GF-D8 (cell line): Measurements from ENCODE around the gene CPPED1.
"Not testable (repeated sequence)": the region's sequence is repeated elsewhere in the genome, so short reads cannot be mapped to it uniquely, and the experiment has no call there.

Experiments
- DNase-seq: peaks from one replicate; lab custom pipeline; 2025; lab: John Stamatoyannopoulos, UW

CPPED1 gene

DNA sequence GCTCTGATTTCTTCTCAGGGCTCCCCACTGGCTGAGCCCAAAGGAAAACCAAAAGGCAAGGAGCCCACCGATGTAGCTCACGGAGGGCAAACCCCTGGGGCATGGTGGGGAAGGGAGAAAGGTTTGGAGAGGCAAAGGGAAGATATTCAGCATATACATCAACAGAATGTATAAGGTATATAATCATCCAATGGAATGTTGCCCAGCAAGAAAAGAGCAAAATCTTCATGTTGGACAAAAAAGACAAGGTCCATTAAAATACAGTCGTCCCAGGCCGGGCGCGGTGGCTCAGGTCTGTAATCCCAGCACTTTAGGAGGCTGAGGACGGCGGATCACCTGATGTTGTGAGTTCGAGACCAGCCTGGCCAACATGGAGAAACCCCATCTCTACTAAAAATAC lies 1.6 kb downstream of the CPPED1 start:
- no peak for DNase-seq

DNA sequence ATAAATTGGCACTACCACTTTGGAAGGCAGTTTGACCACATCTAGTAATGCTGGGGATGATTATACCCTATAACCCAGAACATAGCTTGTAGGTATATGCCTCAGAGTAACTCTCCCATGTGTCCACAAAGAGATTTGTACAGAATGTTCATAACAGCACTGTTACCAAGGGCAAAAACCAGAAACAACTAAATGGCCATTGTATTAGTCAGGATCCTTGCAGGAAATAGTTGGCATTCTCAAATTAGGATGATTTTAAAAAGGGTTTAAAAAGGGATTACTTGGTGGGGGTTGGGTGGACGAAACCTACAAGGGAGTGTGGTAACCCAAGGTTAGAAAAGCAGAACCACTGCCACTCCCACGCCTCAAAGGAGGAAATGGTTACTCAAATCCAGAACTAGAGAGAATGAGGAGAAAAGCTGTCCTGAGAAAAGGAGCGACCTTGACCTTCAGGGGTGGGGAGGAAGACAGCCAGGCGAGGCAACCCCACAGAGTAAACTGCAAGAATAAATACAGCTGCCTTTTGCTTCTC lies 2.1 kb downstream of the CPPED1 start:
- DNase-seq, result peak; percentile 74

DNA sequence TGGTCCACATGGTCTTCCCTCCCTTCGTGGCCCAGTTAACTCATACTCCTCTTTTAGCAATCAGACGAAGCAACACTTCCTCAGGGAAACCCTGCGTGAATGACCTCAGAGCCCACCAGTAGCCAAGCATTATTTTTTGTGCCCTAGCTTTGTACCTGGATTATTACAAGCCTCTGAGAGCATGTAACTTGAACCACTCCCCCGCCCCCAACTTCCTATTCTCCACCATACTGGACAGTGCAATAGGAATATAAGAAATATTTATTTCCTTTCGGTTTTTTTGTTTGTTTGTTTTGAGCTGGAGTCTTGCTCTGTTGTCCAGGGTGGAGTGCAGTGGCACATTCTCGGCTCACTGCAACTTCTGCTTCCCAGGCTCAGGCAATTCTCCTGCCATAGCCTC lies 2.9 kb downstream of the CPPED1 start:
- no peak for DNase-seq

DNA sequence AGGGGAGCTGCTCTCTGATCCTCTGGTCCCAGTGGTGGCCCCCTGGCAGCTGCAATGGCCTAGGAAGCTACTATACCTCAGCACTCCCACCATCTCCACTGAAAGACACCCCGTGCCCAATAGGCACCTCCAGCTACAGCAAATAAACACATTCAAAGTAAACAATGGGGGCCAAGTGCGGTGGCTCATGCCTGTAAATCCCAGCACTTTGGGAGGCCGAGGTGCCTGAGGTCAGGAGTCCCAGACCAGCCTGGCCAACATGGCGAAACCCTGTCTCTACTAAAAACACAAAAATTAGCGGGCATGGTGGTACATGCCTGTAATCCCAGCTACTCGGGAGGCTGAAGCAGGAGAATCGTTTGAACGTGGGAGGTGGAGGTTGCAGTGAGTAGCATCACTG lies 3.7 kb downstream of the CPPED1 start:
- not testable (repeated sequence) for DNase-seq

DNA sequence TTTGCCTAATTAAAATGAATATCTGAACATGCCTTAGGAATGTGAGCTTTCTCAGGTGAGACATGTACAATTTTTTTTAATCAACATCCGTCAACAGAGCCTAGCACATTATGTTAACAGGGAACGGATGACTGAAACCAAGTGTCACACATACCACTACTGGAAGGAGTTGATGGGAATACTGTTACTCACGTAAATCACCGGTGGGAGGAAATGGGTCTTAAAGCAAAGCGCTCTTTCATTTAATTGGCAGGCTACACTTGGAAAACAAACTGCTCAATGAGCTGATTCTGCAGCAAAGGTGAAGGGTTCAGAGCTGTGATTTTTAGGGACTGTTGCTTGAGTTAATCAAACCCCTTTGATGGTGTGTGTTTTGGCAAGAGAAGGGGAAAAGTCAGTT lies 4.8 kb downstream of the CPPED1 start:
- no peak for DNase-seq

DNA sequence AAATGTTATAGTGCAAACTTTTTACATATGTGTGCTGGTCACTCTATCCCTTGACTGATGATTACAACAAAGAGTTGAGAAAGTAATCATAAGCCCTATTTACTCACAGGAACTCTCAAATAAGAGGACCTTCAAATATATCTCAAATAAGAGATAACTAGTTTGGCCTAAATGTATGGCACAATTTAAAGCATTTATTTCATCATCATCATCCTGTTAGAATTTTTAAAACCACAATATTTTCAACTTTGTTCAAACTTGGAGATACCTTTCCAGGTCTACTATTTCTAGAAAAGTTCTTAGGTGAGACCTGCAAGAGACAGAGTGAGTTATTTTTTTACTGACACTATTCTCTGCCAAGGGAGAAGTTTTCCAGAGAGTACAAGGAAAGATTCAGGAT lies 5.5 kb downstream of the CPPED1 start:
- no peak for DNase-seq

DNA sequence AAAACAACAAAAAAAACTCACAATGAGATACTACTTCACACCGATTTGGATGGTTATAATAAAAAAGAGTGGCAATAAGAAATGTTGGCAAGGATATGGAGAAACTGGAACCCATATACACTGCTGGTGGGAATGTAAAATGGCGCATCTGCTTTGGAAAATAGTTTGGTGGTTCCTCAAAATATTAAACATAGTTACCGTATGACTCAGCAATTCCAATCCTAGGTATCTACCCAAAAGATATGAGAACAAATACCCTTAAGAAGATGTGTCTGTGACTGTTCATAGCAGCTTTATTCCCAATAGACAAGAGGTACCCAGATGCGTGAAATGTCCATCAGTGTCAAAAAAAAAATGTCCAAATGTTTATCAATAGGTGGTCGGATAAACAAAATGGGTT lies 7.2 kb downstream of the CPPED1 start:
- DNase-seq, result no peak

DNA sequence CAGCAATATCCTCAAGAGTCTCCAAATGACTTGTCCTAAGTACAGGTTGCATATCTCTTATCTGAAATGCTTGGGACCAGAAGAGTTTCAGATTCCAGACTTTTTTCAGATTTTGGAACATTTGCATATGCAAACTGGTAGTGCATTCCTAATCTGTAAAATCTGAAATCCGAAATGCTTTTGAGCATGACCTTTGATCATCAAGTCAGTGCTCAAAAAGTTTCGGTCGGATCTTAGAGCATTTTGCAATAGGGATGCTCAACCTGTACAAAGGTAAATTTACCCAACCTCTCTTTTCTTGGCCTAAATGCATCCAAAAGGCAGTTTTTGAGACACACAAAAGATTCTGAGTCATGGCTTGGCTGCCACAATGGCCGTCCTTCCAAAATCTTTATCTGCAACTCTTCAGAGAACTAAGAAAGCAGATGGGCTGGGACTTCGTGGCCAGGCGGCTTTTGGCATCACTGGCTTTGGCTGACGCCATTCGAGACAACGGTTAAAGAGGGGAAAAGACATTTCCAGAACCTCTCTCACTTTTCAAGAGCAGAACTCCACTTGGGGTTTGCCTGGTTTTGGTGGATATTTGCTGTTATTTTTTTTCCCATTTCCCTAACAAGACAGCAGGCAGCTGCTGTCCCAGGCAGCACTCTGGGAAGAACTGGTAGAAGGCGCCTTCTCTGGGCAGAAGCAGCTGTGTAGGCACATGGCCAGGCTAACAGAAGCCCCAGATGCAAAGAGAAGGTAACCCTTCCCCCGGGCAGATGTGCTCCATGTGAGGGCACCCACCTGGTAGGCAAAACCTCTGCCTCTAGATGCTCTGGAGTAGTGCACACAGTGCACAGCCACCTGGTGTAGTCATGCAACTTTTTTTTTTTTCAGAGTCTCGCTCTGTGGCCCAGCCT lies 8.9 kb downstream of the CPPED1 start:
- no peak for DNase-seq

DNA sequence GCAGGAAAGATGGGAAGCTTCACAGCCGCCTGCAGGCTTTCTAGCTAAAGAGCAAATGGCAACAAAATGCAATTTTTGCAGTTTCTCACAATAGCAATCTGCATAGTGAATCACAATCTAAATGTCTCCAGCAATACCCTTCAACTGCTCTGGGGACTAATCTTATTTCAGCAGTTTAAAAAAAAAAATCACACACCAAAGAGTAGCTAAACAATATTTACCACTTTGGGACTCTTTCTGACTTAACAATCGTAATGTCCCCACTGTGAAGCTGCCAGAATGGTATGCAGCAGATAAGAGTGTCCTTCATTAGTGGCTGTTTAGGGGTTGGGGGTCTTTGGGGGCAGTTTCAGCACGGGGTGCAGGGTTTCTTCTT lies 9.8 kb downstream of the CPPED1 start:
- DNase-seq, result no peak

DNA sequence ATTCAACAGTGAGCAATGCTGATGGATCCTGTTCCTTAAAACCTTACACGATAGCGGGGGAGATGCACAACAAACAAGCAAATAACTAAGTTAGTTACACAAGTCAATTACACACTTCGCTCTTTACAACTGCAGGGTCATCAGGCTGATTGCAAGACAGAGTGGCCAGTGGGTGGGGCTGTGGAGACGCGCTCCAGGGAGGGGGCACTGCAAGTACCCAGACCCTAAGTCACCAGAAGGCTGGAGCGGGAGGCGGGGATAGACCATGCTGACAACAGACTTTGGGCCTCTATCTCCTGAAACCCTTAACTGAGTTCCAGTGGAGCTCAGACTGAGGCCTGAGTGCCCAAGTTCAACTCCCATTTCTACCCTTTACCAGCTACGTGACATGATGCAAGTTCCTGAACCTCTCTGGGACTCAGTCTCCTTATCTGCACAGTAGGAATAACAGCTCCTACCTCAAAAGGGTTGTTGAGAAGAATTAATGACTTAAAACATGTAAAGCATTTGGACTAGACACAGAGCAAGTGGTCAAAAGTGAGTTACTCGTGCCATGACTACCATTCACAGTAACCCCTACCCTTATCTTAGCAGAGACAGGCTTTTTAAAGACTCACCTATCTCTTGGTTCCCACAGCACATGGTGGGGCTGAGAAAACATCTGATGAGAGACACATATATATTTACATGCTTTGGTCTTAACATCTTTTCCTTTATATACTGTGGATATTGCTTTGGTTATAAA lies 10.4 kb downstream of the CPPED1 start:
- DNase-seq, result no peak

DNA sequence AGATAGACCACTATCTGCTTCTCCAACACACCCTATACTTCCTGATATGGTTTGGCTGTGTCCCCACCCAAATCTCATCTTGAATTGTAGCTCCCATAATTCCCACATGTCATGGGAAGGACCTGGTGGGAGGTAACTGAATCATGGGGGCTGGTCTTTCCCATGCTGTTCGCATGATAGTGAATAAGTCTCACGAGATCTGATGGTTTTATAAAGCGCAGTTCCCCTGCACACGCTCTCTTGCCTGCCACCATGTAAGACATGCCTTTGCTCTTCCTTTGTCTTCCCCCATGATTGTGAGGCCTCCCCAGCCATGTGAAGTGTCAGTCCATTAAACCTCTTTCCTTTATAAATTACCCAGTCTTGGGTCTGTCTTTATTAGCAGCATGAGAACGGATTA lies 11.2 kb downstream of the CPPED1 start:
- not testable (repeated sequence) for DNase-seq

DNA sequence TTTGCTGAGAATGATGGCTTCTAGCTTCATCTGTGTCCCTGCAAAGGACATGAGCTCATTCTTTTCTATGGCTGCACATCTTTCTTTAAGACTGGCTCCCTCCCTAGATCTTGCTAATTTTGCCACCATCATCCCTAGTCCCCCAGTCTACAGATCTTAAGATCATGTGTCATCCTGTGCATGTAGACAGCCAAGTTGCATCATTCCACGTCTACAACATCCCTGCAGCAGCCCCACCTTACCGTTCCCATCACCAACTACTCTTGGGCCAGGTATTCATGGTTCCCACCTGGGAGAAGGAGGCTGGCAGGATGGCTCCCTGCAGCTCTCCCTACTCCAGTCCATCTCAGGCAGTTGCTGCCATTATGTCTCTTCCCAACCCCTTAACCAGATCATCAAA lies 12.3 kb downstream of the CPPED1 start:
- no peak for DNase-seq

DNA sequence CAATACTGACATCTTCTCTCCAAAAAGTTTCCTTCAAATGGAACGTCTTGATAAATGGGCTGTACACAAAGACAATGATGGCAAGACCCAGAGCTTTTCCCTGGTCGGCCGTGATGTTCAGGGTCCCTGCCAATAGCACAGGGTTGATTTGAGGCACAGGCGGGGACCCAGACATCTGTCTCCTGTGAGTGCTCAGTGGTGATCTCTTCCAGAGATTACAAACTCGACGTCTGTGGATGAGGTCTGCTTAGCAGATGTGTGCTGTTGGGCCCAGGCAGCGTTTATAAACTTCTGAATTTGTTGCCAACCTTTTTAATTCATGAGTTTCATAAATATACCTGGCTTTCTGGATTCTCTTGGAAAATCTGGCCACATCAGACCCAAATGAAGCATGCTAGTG lies 14.9 kb downstream of the CPPED1 start:
- no peak for DNase-seq

DNA sequence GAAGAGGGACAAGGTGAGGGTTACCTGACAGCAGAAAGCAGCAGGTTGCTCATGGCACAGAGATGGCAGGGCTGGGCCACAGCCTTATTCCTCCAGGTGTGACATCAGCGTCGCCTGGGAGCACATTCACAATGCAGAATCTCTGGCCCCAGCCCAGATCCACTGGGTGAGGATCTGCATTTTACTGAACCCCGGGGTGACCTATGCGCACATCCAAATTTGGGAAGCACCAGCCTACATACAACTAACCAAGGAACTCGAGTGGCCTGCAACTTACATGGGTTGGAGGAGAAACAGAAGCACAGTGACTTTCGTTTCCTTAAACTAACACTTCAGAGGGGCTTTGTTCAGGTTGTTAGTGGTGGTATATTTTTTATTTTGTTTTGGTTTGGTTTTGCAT lies 17.6 kb downstream of the CPPED1 start:
- no peak for DNase-seq

DNA sequence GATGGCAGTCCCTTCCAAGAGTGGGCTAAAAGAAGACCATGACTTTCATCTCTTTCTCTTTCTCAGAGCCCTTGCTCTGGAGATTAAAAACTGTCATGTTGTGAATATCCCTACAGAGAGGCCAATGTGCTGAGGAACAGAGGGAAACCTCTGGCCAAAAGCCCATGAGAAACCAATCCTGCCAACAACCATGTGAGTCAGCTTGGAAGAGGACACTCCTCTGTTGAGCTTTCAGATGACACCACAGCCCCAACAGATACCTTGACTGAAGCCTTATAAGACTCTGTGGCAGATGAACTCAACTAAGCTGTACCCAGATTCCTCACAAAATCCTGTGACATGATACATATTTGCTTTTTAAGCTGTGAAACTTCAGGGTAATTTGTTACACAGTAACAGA lies 19.6 kb downstream of the CPPED1 start:
- DNase-seq, result no peak

DNA sequence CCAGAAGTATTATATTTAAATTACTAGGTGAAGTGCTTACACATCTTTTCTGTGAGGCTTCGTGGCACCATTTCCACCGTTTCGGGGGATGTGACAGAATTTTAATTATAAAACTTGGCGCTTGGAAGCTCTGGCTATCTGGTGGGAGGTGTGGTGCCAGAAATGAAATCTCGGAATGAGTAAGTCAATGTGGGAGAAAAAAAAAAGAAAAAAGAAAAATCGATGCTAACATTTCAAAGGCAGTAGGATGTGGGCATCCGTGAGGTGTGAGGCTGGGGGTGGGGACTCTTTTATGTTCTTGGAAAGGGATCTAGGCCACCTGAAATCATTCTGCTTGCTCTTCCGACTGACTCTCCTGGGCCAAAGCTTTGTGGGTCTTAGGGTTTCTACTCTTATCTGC lies 21.9 kb downstream of the CPPED1 start:
- DNase-seq, result no peak

DNA sequence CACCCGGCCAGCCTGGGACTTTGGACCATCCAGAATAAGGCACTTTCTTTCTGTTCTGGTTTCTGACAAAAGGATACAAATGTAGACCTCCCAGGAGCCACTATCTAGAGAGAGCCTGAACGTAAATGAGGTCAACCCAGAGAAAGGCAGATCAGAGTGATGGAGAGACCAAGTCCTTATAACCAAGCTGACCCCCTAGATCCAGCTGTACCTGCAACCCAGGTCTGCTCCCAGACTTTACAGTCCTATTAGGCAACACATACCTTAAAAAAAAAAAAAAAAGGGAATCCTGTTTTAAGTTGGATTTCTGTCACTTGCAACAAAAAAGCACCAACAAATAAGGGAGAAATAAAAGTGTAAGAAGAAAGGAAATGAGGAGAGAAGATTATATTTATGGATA lies 23.2 kb downstream of the CPPED1 start:
- no peak for DNase-seq

DNA sequence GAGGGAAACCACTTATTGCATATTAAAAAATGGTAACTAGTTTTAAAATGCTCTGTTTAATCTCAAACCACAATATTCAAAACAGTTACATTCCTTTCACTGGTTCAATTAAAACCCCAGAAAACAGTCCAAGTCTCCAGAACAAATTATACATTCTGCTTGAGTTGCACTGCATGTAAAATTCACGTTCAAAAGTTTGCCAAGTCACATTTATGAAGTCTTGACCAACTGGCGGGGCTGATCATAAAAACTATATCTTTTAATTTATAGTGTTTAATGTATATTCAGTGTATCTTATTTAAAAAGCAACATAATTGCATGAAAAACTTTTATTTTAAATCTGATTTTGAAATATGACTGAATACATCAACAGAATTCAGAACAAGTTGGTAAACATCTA lies 25.0 kb downstream of the CPPED1 start:
- no peak for DNase-seq

DNA sequence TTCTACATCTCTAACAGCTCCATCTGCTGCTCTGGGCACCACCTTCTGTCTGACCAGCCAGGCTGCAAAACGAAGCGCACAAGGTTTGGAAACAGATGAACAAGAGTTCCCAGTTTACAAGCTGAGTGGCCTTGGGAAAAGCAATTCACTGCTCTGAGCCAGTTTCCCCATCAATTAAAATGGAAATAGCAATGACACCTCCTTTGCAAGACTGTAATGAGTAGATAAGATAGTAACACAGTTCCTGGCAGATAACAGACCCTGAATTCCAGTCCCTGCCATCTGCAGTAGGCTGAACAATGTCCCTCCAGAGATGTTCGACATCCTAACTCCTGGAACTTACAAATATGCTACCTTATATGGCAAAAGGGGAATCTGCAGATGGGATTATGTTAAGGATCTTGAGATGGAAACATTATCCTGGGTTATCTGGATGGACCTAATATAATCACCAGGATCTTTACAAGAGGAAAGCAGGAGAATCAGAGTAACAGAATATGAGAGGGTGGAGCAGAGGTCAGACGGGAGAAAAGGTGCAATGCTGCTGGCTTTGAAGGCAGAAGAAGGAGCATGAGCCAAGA lies 27.9 kb downstream of the CPPED1 start:
- no peak for DNase-seq

DNA sequence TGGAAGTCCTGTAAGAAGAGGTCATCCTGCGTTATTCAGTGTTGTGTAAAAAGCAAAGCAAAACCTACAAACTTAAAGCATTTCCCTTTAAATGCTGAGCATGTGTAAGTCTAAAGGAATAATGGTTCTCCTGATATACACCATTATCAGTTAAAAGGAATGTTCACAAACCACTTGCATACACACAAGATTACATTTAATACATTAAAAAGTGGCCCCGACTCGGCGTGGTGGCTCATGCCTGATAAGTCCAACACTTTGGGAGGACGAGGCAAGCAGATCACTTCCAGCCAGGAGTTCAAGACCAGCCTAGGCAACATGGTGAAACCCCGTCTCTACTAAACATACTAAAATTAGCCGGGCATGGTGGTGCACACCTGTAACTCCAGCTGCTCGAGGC lies 30.5 kb downstream of the CPPED1 start:
- DNase-seq, result no peak

DNA sequence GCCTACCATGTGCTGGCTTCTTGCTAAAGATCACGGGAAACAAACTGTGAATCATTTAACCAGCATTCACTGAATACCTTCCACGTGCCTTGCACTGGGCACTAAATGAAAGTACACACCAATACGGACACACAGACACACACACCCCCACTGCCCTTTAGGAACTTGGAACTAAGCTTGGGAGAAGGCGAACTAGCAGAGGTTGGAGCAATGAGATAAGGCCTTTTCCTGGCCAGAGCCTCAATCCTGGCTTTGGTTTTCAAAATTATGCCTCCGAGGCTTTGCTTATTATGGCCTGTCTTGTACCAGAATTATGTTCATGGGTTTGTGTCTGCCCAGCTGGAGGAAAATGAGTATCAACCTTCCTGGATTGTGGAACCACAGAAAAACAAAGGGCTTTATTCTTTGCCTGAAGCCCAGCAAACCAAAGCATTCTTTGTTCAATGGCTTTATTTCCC lies 32.3 kb downstream of the CPPED1 start:
- no peak for DNase-seq

DNA sequence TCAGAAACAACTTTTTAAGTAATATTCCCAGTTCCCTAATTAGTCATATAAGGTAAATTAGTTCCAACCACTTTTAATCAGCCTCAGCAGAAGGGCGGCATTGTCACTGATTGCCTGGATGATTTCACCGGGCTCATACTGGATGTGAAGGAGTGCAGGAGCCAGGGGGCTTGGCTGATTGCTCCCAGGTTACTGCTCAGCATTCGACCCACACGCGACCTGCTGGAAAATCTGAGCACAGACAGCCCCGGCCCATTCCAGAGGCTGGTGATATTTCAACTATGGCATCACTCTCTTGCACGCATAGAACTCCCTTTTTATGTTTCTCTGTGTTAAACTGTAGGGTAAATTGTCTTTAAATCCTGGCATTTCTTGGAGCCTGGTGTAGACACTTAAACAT lies 34.2 kb downstream of the CPPED1 start:
- no peak for DNase-seq

DNA sequence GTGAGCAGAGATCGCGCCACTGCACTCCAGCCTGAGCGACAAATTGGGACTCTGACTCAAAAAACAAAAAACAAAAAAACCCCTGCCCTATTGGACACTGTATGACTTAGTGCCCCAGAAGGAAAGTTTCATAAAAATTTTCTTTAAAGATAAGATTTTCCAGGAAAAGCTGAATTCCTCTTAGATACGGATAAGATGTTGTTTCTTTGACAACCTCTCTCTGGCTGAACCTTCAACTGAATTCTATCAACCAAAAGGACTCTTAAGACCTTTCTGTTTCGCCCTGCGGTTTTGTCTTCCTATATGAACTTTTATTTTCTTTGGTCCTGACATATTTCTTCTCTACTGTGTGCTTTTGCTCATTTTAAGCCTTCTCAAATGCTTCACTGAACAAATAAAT lies 35.8 kb downstream of the CPPED1 start:
- no peak for DNase-seq
